Measurements from ENCODE around the gene DCDC2C.

The DCDC2C gene

DNA sequence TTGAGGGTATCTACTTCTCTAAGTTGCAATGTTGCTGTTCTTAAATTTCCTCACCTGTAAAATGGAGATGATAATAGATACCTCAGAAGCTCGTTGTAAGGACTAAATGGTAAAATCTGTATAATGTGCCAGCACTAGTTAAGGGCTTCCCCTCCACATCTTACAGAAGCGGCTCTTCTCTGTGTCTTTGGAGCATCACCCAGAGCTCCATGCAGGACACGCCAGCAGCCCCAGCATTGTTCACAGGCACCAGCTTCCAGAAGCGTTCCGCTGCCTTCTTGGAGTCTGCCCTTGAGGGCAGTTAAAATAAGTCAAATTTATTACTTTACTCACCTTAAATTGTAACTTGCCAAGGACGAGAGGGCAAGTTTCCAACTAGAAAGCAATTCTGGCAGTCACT lies 5.8 kb downstream of the DCDC2C start:
- DNase-seq (ENCODE audit: low read depth, low spot score): no peak

- DNase-seq (ENCODE audit: low read depth, low spot score): no peak
These were observed 9.0 kb downstream of the DCDC2C start for GRCh38 chr2:3712424-3712823.

GRCh38 chr2:3712831-3713503 lies 9.6 kb downstream of the DCDC2C start:
- DNase-seq (ENCODE audit: low read depth, low spot score): no peak

GRCh38 chr2:3718679-3719078 lies 15.3 kb downstream of the DCDC2C start:
- DNase-seq (ENCODE audit: low read depth, low spot score): no peak

DNA sequence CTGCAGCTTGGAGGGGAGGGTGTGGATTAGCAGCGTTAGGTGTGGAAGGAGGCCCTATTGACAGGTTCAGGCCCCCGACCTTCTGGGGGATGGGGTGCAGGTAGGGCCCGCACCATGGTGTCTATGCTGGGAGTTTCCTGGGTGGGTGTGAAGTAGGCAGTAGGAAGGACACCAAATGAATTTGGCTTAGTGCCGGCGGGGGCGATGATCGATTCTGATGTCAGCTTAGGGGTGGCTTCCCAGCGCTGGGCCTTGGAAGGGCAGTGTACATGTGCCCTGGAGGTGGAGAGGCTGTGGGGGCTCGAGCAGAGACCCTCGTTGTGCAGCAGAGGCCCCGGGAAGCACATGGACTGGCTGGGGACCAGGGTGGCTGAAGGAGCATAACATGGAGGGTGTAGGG lies 21.6 kb downstream of the DCDC2C start:
- DNase-seq (ENCODE audit: low read depth, low spot score): no peak

GRCh38 chr2:3725458-3726250 lies 22.3 kb downstream of the DCDC2C start:
- no peak for DNase-seq (ENCODE audit: low read depth, low spot score)

DNA sequence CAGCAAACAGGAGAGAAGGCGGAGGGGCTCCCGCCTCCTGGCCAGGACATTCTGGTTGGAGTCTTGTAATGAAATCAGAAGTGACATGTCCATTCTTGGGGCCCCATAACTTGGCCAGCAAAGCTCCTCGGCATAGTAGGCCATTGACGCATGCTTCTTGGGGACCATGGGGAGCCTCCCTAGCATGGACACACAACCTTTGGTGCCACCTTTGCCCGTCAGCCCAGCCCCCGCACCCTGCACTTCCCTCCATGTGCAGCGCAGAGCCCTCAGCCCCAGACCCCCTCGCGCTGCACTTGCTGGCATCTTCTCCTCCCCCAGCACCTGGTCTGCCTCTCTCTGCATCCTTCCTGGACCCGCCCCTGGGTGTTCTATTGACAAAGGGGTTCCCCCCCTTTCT lies 23.1 kb downstream of the DCDC2C start:
- no peak for DNase-seq (ENCODE audit: low read depth, low spot score)

DNA sequence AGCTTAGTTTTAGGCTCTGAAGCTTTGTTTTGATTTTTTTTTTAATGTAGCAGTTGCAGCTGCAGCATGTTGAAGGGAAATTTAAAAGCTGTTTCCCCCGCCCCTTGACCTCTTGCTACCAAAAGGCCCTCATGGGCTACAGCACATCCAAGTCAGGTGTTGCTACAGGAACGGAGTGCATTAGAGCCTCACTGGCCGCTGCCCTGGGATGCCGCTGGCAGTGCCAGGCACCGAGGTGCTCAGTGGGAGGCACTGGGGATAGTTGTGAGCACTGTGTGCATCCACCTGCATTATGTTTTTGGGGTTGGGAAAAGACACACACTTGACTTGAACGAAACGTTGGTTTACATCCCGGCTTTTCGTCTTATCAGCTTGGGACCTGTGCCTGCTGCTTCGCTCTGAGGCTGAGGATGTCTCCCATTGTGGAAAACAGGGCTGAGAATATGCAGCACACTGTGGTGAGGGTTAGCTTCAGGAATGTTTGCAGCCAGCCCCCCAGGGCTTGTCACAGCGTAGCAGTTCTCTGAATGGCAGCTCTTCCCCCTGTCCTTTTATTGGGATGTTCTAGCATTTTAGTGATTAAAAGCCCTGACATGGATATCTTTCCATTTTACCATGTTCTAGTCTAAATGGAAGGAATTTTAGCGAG lies 24.1 kb downstream of the DCDC2C start:
- no peak for DNase-seq (ENCODE audit: low read depth, low spot score)

GRCh38 chr2:3728104-3729054 lies 25.0 kb downstream of the DCDC2C start:
- DNase-seq (ENCODE audit: low read depth, low spot score): no peak

GRCh38 chr2:3729055-3729448 lies 25.7 kb downstream of the DCDC2C start:
- DNase-seq (ENCODE audit: low read depth, low spot score): no peak

DNA sequence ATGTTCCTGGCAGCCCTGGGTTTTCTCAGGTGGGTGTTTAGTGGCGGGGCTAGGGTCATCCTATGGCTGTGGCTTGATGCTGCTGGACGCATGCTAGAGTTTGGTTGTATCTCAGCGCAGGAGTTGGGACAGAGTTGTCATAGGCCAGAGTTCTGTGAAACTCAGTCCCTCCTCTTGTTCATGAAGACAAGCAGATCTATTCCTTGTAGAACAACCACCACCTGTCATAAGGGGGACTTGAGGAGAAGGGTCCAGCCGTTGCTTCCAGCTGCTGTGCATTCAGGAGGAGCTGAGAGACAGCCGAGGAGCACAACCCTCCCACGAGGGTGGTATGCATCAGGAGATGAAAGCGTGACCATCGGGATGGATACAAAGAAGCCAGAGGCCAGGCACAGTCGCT lies 26.4 kb downstream of the DCDC2C start:
- no peak for DNase-seq (ENCODE audit: low read depth, low spot score)

- DNase-seq (ENCODE audit: low read depth, low spot score): no peak
These were observed 27.3 kb downstream of the DCDC2C start for GRCh38 chr2:3730646-3731045.

DNA sequence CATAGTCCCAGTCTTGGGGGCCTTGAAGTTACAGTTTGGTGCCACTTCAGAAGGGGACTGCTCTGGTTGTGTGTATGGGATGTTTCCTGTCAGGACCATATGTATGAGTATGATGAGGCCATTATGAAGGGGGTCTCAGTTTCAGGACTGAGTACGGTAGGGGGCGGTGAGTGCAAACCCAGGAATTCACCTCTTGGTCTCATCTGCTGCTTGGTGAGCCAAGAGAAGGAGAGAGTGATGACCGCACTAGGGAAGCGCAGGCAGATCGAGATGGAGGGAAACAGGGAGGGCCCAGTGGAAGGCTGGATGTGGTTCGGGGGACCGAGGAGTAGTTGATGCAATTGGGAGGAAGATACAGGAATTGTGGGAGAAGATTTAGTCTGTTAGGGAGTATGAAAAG lies 28.5 kb downstream of the DCDC2C start:
- no peak for DNase-seq (ENCODE audit: low read depth, low spot score)

DNA sequence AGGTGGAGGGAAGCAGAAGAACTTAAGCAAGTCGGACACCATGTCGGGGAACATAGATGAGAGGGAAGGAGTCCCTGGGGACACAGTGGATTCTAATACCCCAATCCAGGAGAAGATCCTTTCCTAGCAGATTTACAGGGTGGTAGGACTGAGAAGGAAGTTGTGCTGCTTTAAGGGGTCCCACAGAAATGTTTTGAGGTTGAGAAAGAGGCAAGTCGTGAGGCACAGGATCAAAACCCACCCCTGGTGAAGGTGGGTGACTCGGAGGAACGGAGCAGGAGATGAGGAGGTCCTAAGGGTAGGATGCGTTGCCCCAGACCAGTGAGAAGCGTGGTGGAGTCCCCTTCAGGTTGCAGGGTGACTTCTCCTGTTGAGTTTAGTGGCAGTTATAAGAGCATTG lies 32.7 kb downstream of the DCDC2C start:
- no peak for DNase-seq (ENCODE audit: low read depth, low spot score)

- DNase-seq (ENCODE audit: low read depth, low spot score): no peak
These were observed 33.8 kb downstream of the DCDC2C start for GRCh38 chr2:3737128-3737527.

DNA sequence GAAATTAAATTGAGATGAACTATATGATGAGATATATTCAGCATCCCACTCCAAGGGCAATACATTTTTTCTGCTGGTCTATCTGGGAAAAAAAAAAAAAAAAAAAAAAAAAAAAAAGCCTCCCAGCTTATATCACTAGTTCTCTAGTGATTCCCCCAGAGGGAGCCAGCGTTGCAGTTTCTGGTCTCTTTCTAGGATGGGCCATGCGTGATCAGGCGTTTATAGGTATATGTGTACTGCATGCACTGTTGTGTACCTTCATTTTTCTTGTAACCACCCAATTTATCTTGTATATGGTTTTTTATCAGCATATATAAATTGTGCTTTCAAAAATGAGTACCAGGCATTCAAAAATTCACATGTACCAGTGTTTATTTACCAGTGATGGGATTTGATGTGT lies 35.1 kb downstream of the DCDC2C start:
- no peak for DNase-seq (ENCODE audit: low read depth, low spot score)

GRCh38 chr2:3739313-3739712 lies 35.9 kb downstream of the DCDC2C start:
- no peak for DNase-seq (ENCODE audit: low read depth, low spot score)

DNA sequence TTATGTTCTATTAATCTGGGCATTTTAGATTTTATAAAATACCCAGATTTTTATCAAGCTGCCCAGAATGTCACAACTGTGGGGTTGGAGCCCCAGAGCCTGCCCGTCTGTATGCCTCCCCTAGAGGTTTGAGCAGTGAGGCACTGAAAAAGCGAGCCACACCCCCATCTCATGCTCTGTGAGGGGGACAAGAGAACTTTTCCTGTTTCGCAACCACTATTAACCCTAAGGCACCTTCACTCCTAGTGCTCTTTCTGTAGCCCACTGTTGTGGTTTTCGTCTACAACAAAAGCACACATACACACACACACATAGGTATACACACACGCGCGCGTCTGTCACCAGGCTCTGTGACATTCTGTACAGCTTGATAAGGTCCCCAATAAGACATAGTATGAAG lies 38.0 kb downstream of the DCDC2C start:
- DNase-seq (ENCODE audit: low read depth, low spot score): no peak

DNA sequence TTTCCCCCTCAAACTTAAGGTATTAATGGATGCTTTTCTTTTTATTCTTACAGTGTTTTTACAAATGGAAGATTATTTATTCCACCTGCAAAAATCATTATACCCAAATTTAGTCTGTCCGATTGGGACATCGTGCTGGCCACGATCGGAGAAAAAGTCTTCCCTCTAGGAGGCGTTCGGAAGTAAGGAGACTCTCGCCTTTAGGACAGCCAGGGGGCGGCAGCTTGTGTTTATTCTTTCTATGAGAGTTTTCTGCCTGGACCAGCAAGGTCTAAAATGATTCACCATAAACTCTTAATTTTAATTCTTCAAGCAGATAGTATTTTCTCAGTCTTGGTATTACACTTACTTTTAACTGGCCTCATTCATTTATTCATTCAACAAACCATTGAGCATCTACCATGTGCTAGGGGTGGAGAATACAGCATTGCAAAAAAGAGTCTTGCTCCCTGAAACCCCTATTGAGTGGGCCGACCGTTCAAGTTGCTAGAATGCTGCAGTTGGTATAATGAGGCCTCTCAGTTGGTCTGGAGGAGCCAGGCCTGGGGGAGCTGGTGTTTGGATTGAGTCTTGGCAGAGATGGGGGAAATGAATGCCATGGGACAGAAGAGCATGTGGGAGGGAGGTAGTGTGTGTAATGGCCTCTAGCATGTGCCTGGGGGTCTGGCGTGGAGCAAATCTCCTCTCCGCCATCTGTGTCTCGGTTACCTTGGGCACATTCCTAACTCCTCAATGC lies 38.7 kb downstream of the DCDC2C start:
- no peak for DNase-seq (ENCODE audit: low read depth, low spot score)

DNA sequence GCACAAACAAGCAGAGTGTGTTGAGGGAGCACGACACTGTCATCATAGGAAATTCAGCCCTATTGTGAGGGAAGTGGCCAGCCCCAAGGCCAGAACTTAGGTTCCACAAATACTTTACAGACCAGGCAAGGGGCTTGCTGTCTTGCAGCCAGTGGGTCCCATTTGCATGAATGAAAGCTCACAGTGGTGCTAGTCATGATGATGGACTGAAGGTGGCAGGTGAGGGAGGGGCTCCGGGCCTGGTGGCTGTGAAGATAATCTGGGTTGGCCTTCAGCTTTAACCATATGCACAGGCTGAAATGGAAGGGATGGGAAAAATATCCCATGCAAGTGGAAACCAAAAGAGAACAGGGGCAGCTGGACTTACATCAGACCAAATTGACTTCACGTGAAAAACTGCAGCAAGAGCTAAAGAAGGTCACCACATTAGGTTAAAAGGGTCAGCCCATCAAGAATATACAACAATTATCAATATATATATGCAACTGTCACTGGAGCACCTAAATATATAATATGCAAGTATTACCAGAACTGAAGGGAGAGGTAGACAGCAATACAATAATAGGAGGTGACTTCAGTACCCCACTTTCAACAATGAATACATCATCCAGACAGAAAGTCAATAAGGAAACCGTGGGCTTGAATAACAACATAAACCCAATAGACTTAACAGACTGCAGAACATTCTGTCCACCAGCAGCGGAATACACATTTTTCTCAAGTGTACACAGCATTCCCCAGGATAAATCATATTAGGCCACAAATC lies 39.6 kb downstream of the DCDC2C start:
- no peak for DNase-seq (ENCODE audit: low read depth, low spot score)
